Liver (tissue), 9 donors: ENCODE results near the gene MSI2. TPM values are rescaled to one million over a fixed set of nuclear protein-coding genes. Genes with fewer than 3 reads are reported as not detected.

Source experiments
- DNase-seq: peaks from one replicate; pipeline ENCODE4 v3.0.0-alpha.2; 2017; ENCODE audit warnings: low spot score
- H3K27ac ChIP-seq, 2 donors: one replicate each; pipeline ENCODE4 v1.7.0; 2013; ENCODE audit warnings: inconsistent platforms in 2 of 2, low read length in 2 of 2, control low read depth in 1 of 2, low read depth in 1 of 2, mild to moderate bottlenecking in 1 of 2
- H3K27me3 ChIP-seq, 4 donors: one replicate each; pipeline versions ENCODE4 v1.6.1 to v1.7.0; 2013; ENCODE audit warnings: low read length in 3 of 4, inconsistent platforms in 1 of 4, mild to moderate bottlenecking in 1 of 4, moderate library complexity in 1 of 4; ENCODE audit not compliant: control insufficient read depth in 4 of 4, insufficient read depth in 4 of 4
- H3K36me3 ChIP-seq, 4 donors: one replicate each; pipeline versions ENCODE4 v1.6.1 to v1.7.0; 2013; ENCODE audit warnings: low read length in 3 of 4, mild to moderate bottlenecking in 3 of 4, low read depth in 1 of 4, moderate library complexity in 1 of 4; ENCODE audit not compliant: control insufficient read depth in 4 of 4, insufficient read depth in 3 of 4
- H3K4me1 ChIP-seq, 4 donors: one replicate each; pipeline versions ENCODE4 v1.6.1 to v1.7.0; 2013; ENCODE audit warnings: low read length in 3 of 4, mild to moderate bottlenecking in 3 of 4, moderate library complexity in 1 of 4; ENCODE audit not compliant: control insufficient read depth in 4 of 4, insufficient read depth in 4 of 4
- H3K4me3 ChIP-seq, 3 donors: one replicate each; pipeline versions ENCODE4 v1.6.1 to v1.7.0; 2013; ENCODE audit warnings: low read length in 3 of 3, control low read depth in 1 of 3, low read depth in 1 of 3, mild to moderate bottlenecking in 1 of 3
- H3K9ac ChIP-seq, 2 donors: one replicate each; pipeline ENCODE4 v1.7.0; 2013; ENCODE audit warnings: low read length in 2 of 2, mild to moderate bottlenecking in 2 of 2, moderate library complexity in 2 of 2, control low read depth in 1 of 2, low read depth in 1 of 2
- H3K9me3 ChIP-seq, 4 donors: one replicate each; pipeline versions ENCODE4 v1.6.1 to v1.7.0; 2013; ENCODE audit warnings: low read length in 3 of 4; ENCODE audit not compliant: control insufficient read depth in 4 of 4
- EGR1 ChIP-seq, 2 donors: IDR thresholded peaks; 2 replicates each; pipeline ENCODE4 v1.6.1; 2016 to 2018; ENCODE audit warnings: antibody characterized with exemption in 2 of 2, low read depth in 2 of 2
- HNF4G ChIP-seq: IDR thresholded peaks from 2 replicates; pipeline ENCODE4 v1.6.1; 2016; ENCODE audit warnings: antibody characterized with exemption
- NR2F2 ChIP-seq: IDR thresholded peaks from 2 replicates; pipeline ENCODE4 v1.6.1; 2016; ENCODE audit warnings: antibody characterized with exemption
- RAD21 ChIP-seq, 2 donors: IDR thresholded peaks; 2 replicates each; pipeline ENCODE4 v1.6.1; 2016; ENCODE audit warnings: antibody characterized with exemption in 2 of 2, mild to moderate bottlenecking in 2 of 2
- RXRA ChIP-seq, 2 donors: IDR thresholded peaks; 2 replicates each; pipeline ENCODE4 v1.6.1; 2017 to 2018; ENCODE audit warnings: antibody characterized with exemption in 2 of 2, mild to moderate bottlenecking in 1 of 2
- YY1 ChIP-seq: IDR thresholded peaks from 2 replicates; pipeline ENCODE4 v1.6.1; 2016; ENCODE audit warnings: antibody characterized with exemption, mild to moderate bottlenecking
- WGBS: extraction: QIAGEN DNeasy Blood & Tissue Kit; methylation state at CpG from one replicate; pipeline ENCODE4 v1.1.7; 2013; 5-methylcytosine and 5-hydroxymethylcytosine counted together
- polyA plus RNA-seq, 2 donors: library from polyadenylated mRNA; stranded (reverse) in 1 of 2; unstranded in 1 of 2; fragments of 200-250 nt in 1 of 2; fragments of >200 nt in 1 of 2; fragmentation: Nextera tagmentation in 1 of 2; extraction: Ambion mirVana in 1 of 2; gene quantifications; one replicate each; pipeline versions ENCODE4 v1.2.1 to v1.2.3, GENCODE V29; 2013 to 2015
- total RNA-seq, 2 donors: library from RNA; depleted of rRNA; stranded (reverse); fragments of >200 nt; gene quantifications; one replicate each; pipeline ENCODE4 v1.2.3, GENCODE V29; 2014
- TF ChIP-seq, protein P1 (sequence below): fragments of 150-350 bp; IDR thresholded peaks from 2 replicates; pipeline ENCODE4 v1.5.1; 2017; ENCODE audit warnings: improper control_type of control experiment, low read depth, low read length; ENCODE audit not compliant: missing input control
- TF ChIP-seq, protein P2 (sequence below): IDR thresholded peaks from 2 replicates; pipeline ENCODE4 v1.6.1; 2016; ENCODE audit warnings: antibody characterized with exemption
- TF ChIP-seq, protein P3 (sequence below): IDR thresholded peaks from 2 replicates; pipeline ENCODE4 v1.6.1; 2016; ENCODE audit warnings: antibody characterized with exemption
- TF ChIP-seq, protein P4 (sequence below): IDR thresholded peaks from 2 replicates; pipeline ENCODE4 v1.6.1; 2016; ENCODE audit warnings: antibody characterized with exemption
- TF ChIP-seq, protein P5 (sequence below): IDR thresholded peaks from 2 replicates; pipeline ENCODE4 v1.6.1; 2016; ENCODE audit warnings: antibody characterized with exemption, mild to moderate bottlenecking
- donor health status: healthy.
- donor health status: healthy.
- donor health status: healthy.
- donor health status: healthy.
- donor health status: healthy.

The MSI2 gene
- total and polyA plus RNA-seq, 4 donors, result 5.7 to 15.6 (median 9.2) TPM

DNA sequence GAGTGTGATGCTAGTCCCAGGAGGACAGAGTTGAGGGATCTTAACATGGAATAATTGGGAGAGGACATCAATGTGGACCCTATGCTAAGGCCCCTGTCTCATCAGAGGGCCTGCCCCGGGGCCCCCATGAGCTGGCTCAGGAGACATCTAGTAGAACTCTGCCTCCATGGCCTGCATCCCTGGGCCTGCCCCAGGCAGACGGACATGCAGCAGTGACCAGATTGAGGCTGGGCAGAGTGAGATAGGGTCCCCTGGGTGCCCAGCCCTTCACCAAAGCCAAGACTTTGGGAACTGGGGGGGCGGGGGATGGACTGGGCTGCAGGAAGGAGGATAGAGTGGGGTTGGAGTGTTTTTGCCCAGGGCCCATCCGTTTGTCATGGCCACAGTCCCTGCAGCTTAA lies 373.6 kb downstream of the MSI2 start:
- H3K9ac ChIP-seq, result no peak overlapping the region
- H3K4me3 ChIP-seq, result no peak overlapping the region
- no peak overlapping the region for H3K27ac ChIP-seq
- H3K9me3 ChIP-seq, result no peaks in the 10 kb centered on the region
- H3K4me1 ChIP-seq, result no peaks in the 10 kb centered on the region
- no peaks in the 10 kb centered on the region for H3K27me3 ChIP-seq
- 98% methylated on average over 4 of the region's 4 CpGs for whole genome bisulfite sequencing
- no peak for TF ChIP-seq YY1
- no peak for TF ChIP-seq HNF4G
- H3K36me3 ChIP-seq, result no peaks in the 10 kb centered on the region
- no peak for DNase-seq

DNA sequence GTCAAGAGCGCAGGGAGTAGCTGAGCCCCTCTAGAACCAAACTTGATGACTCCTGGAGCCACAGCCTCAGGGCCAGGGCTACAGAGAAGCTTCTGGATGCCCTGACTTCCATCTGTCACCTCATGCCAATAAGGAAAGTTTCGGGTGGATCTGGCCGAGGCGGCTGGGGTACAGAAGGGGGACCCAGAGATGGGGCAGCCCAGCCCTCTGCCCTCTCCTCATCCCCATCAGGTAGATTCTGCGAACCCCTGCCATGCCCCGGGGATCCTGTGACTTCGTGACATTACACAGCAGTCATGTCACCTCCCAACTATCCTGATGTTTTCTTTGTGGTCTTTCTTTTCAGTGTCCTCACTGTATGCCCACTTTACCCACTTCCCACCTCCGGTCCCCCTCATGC lies 374.4 kb downstream of the MSI2 start:
- Histone ChIP-seq H3K27me3 (no peaks in the 10 kb centered on the region), H3K4me3 (no peak overlapping the region), H3K9me3 (no peaks in the 10 kb centered on the region), H3K27ac (no peak overlapping the region), H3K36me3 (no peaks in the 10 kb centered on the region), H3K4me1 (no peaks in the 10 kb centered on the region), H3K9ac (no peak overlapping the region)
- DNase-seq, result no peak
- TF ChIP-seq, protein P1, sequence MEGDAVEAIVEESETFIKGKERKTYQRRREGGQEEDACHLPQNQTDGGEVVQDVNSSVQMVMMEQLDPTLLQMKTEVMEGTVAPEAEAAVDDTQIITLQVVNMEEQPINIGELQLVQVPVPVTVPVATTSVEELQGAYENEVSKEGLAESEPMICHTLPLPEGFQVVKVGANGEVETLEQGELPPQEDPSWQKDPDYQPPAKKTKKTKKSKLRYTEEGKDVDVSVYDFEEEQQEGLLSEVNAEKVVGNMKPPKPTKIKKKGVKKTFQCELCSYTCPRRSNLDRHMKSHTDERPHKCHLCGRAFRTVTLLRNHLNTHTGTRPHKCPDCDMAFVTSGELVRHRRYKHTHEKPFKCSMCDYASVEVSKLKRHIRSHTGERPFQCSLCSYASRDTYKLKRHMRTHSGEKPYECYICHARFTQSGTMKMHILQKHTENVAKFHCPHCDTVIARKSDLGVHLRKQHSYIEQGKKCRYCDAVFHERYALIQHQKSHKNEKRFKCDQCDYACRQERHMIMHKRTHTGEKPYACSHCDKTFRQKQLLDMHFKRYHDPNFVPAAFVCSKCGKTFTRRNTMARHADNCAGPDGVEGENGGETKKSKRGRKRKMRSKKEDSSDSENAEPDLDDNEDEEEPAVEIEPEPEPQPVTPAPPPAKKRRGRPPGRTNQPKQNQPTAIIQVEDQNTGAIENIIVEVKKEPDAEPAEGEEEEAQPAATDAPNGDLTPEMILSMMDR, result no peak
- TF ChIP-seq EGR1 (IDR thresholded peaks at IDR 0.05; ENCODE audit: low read depth in 2 of 2) (no peak), RXRA (IDR thresholded peaks at IDR 0.05) (no peak)
- 98% methylated on average over 8 of the region's 8 CpGs for WGBS

DNA sequence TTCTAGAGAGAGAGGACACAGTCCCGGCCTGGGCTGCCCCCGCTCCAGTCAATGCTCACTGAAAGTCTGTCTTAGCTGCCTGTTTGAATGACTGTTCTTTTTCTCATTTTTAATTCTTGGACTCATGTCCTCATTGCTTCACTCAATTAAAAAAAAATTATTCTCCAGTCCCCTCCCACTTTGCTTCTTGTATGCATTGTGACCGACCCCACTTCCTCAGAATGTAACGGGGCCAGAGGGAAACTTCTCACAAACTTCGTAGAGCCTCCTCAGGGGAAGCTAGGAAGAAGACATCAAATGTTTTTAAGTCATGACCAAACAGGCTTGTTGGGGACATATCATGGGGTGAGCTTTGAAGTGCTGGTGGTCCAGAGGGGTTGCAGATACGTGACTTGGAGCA lies 375.5 kb downstream of the MSI2 start:
- TF ChIP-seq, protein P2, sequence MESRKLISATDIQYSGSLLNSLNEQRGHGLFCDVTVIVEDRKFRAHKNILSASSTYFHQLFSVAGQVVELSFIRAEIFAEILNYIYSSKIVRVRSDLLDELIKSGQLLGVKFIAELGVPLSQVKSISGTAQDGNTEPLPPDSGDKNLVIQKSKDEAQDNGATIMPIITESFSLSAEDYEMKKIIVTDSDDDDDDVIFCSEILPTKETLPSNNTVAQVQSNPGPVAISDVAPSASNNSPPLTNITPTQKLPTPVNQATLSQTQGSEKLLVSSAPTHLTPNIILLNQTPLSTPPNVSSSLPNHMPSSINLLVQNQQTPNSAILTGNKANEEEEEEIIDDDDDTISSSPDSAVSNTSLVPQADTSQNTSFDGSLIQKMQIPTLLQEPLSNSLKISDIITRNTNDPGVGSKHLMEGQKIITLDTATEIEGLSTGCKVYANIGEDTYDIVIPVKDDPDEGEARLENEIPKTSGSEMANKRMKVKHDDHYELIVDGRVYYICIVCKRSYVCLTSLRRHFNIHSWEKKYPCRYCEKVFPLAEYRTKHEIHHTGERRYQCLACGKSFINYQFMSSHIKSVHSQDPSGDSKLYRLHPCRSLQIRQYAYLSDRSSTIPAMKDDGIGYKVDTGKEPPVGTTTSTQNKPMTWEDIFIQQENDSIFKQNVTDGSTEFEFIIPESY, result no peak
- TF ChIP-seq, protein P3, sequence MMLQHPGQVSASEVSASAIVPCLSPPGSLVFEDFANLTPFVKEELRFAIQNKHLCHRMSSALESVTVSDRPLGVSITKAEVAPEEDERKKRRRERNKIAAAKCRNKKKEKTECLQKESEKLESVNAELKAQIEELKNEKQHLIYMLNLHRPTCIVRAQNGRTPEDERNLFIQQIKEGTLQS, result no peak
- TF ChIP-seq, protein P4, sequence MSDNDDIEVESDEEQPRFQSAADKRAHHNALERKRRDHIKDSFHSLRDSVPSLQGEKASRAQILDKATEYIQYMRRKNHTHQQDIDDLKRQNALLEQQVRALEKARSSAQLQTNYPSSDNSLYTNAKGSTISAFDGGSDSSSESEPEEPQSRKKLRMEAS, result no peak
- no peak for TF ChIP-seq YY1
- Histone ChIP-seq H3K27me3 (no peaks in the 10 kb centered on the region), H3K36me3 (no peaks in the 10 kb centered on the region), H3K4me3 (no peak overlapping the region), H3K4me1 (no peaks in the 10 kb centered on the region), H3K9ac (no peak overlapping the region), H3K27ac (no peak overlapping the region), H3K9me3 (no peaks in the 10 kb centered on the region)
- no peak for DNase-seq
- WGBS, result 90% methylated on average over 6 of the region's 6 CpGs

DNA sequence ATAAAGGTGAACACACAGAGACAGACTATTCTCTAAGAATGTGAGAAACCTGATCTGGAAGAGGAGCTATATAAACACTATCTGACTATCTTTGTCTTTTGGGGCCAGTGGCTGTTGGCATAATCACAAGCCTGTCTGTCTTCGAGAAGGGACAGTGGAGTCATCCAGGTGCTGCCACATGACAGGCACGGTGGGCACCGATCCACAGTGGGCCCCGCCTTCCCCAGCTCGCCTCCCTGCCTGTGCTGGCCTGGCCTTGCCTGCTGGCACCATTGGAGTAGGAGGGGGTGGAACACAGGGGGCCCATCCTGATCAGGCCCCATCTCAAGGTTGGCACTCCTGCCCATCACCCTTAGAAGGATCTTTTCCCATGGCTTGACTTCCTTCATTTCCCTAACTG lies 376.0 kb downstream of the MSI2 start:
- Histone ChIP-seq H3K4me3 (no peak overlapping the region), H3K9me3 (no peaks in the 10 kb centered on the region), H3K4me1 (no peaks in the 10 kb centered on the region), H3K36me3 (no peaks in the 10 kb centered on the region), H3K27me3 (no peaks in the 10 kb centered on the region), H3K9ac (no peak overlapping the region), H3K27ac (no peak overlapping the region)
- 98% methylated on average over 5 of the region's 5 CpGs for WGBS
- TF ChIP-seq, protein P2, result no peak
- TF ChIP-seq, protein P5, sequence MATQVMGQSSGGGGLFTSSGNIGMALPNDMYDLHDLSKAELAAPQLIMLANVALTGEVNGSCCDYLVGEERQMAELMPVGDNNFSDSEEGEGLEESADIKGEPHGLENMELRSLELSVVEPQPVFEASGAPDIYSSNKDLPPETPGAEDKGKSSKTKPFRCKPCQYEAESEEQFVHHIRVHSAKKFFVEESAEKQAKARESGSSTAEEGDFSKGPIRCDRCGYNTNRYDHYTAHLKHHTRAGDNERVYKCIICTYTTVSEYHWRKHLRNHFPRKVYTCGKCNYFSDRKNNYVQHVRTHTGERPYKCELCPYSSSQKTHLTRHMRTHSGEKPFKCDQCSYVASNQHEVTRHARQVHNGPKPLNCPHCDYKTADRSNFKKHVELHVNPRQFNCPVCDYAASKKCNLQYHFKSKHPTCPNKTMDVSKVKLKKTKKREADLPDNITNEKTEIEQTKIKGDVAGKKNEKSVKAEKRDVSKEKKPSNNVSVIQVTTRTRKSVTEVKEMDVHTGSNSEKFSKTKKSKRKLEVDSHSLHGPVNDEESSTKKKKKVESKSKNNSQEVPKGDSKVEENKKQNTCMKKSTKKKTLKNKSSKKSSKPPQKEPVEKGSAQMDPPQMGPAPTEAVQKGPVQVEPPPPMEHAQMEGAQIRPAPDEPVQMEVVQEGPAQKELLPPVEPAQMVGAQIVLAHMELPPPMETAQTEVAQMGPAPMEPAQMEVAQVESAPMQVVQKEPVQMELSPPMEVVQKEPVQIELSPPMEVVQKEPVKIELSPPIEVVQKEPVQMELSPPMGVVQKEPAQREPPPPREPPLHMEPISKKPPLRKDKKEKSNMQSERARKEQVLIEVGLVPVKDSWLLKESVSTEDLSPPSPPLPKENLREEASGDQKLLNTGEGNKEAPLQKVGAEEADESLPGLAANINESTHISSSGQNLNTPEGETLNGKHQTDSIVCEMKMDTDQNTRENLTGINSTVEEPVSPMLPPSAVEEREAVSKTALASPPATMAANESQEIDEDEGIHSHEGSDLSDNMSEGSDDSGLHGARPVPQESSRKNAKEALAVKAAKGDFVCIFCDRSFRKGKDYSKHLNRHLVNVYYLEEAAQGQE, result no peak
- TF ChIP-seq, protein P3, result no peak
- TF ChIP-seq RAD21 (IDR thresholded peaks at IDR 0.05) (no peak), HNF4G (no peak), NR2F2 (no peak), RXRA (IDR thresholded peaks at IDR 0.05) (no peak)
- no peak for DNase-seq
